Measurements from ENCODE around the gene DLST. TPM values are rescaled to one million over a fixed set of nuclear protein-coding genes. Genes with fewer than 3 reads are reported as not detected.

The DLST gene
- polyA plus RNA-seq, 3 donors = 6.7 to 76.5 (median 7.3) TPM

- no peaks in the 10 kb centered on the region for H3K36me3 ChIP-seq (replicated peaks in 1 of 2; ENCODE audit: control insufficient read depth in 1 of 2, insufficient read depth in 2 of 2, low read length in 2 of 2)
- Mint-ChIP-seq H3K9me3 (peaks cover 0 to 5% (median 1%) of the 10 kb centered on the region in 7 donors), H3K4me1 (peaks cover 61% of the 10 kb centered on the region), H3K27me3 (ENCODE audit: low read depth in 3 of 3) (peaks cover 1 to 6% (median 2%) of the 10 kb centered on the region in 3 donors), H3K4me3 (no peak overlapping the region), H3K36me3 (no peaks in the 10 kb centered on the region), H3K27ac (peak overlapping the region; percentile 54 to 97 (median 96))
- H3K4me3 ChIP-seq (replicated peaks in 1 of 3; ENCODE audit: low read depth in 2 of 3, low read length in 3 of 3) = no peak overlapping the region
- no peaks in the 10 kb centered on the region for H3K9me3 ChIP-seq (replicated peaks in 1 of 2; ENCODE audit: control insufficient read depth in 1 of 2, insufficient read depth in 1 of 2, low read length in 2 of 2)
- H3K27ac ChIP-seq (ENCODE audit: low read depth in 1 of 2, low read length in 2 of 2) = peak overlapping the region; percentile 84 to 92
- no peaks in the 10 kb centered on the region for H3K27me3 ChIP-seq (ENCODE audit: control insufficient read depth in 2 of 2, insufficient read depth in 2 of 2, low read length in 2 of 2)
- no peaks in the 10 kb centered on the region for H4K20me1 ChIP-seq (ENCODE audit: insufficient read depth, low read length)
- intact Hi-C loops (cut with micrococcal nuclease) = no loop called here
- peak in 2 of 3 donors; percentile 32 to 43 for DNase-seq
- no peak overlapping the region for H2AFZ ChIP-seq (ENCODE audit: insufficient read depth, low read depth, low read length, poor library complexity, severe bottlenecking)
- no peaks in the 10 kb centered on the region for H3K79me2 ChIP-seq (ENCODE audit: insufficient read depth, low read length)
- WGBS (ENCODE audit: insufficient coverage) = 80% methylated on average over 6 of the region's 10 CpGs
- H3K9ac ChIP-seq (ENCODE audit: insufficient read depth, low read length, poor library complexity, severe bottlenecking) = no peak overlapping the region
- H3K4me1 ChIP-seq (ENCODE audit: control insufficient read depth in 1 of 2, insufficient read depth in 2 of 2, low read length in 2 of 2) = peaks cover 51 to 52% of the 10 kb centered on the region in 2 donors
- no peak overlapping the region for H3K4me2 ChIP-seq (replicated peaks; ENCODE audit: extremely low read depth, low read length, poor library complexity, severe bottlenecking)
- TF ChIP-seq, protein P1, sequence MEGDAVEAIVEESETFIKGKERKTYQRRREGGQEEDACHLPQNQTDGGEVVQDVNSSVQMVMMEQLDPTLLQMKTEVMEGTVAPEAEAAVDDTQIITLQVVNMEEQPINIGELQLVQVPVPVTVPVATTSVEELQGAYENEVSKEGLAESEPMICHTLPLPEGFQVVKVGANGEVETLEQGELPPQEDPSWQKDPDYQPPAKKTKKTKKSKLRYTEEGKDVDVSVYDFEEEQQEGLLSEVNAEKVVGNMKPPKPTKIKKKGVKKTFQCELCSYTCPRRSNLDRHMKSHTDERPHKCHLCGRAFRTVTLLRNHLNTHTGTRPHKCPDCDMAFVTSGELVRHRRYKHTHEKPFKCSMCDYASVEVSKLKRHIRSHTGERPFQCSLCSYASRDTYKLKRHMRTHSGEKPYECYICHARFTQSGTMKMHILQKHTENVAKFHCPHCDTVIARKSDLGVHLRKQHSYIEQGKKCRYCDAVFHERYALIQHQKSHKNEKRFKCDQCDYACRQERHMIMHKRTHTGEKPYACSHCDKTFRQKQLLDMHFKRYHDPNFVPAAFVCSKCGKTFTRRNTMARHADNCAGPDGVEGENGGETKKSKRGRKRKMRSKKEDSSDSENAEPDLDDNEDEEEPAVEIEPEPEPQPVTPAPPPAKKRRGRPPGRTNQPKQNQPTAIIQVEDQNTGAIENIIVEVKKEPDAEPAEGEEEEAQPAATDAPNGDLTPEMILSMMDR (IDR thresholded peaks at IDR 0.05) = no peak
Measured at GRCh38 chr14:74938531-74939495, 57.1 kb downstream of the DLST start.

GRCh38 chr14:74940956-74941565 is 59.3 kb downstream of the DLST start:
- peaks cover 58% of the 10 kb centered on the region for H3K4me1 Mint-ChIP-seq
- H3K79me2 ChIP-seq (ENCODE audit: insufficient read depth, low read length) = no peaks in the 10 kb centered on the region

More at GRCh38 chr14:74940956-74941565, 59.3 kb downstream of the DLST start:
- H3K4me3 ChIP-seq (replicated peaks in 1 of 3; ENCODE audit: low read depth in 2 of 3, low read length in 3 of 3) = peak overlapping the region in 1 of 3 experiments; percentile 42
- Mint-ChIP-seq H3K4me3 (peak overlapping the region in 1 of 2 donors; percentile 69), H3K27me3 (ENCODE audit: low read depth in 3 of 3) (peaks cover 0 to 6% (median 2%) of the 10 kb centered on the region in 3 donors), H3K9me3 (peaks cover 0 to 5% (median 1%) of the 10 kb centered on the region in 7 donors), H3K27ac (peak overlapping the region; percentile 94 to 97 (median 96)), H3K36me3 (no peaks in the 10 kb centered on the region)
- H3K4me2 ChIP-seq (replicated peaks; ENCODE audit: extremely low read depth, low read length, poor library complexity, severe bottlenecking) = peak overlapping the region; percentile 69
- H3K9ac ChIP-seq (ENCODE audit: insufficient read depth, low read length, poor library complexity, severe bottlenecking) = peak overlapping the region; percentile 41
- DNase-seq = no peak
- no peaks in the 10 kb centered on the region for H4K20me1 ChIP-seq (ENCODE audit: insufficient read depth, low read length)
- H3K36me3 ChIP-seq (replicated peaks in 1 of 2; ENCODE audit: control insufficient read depth in 1 of 2, insufficient read depth in 2 of 2, low read length in 2 of 2) = no peaks in the 10 kb centered on the region
- intact Hi-C loops (cut with micrococcal nuclease) = loop anchor here in 1 of 2 donors (10.0 kb wide), 1 partner anchor 124 kb away; the partner anchor contains the start of genes ACYP1 and ZC2HC1C
- TF ChIP-seq, protein P1 (IDR thresholded peaks at IDR 0.05) = no peak
- H3K4me1 ChIP-seq (ENCODE audit: control insufficient read depth in 1 of 2, insufficient read depth in 2 of 2, low read length in 2 of 2) = peaks cover 51 to 55% of the 10 kb centered on the region in 2 donors
- peak overlapping the region; percentile 84 for H2AFZ ChIP-seq (ENCODE audit: insufficient read depth, low read depth, low read length, poor library complexity, severe bottlenecking)
- no peaks in the 10 kb centered on the region for H3K9me3 ChIP-seq (replicated peaks in 1 of 2; ENCODE audit: control insufficient read depth in 1 of 2, insufficient read depth in 1 of 2, low read length in 2 of 2)
- peak overlapping the region; percentile 84 to 92 for H3K27ac ChIP-seq (ENCODE audit: low read depth in 1 of 2, low read length in 2 of 2)
- 81% methylated on average over 9 of the region's 18 CpGs for WGBS (ENCODE audit: insufficient coverage)
- H3K27me3 ChIP-seq (ENCODE audit: control insufficient read depth in 2 of 2, insufficient read depth in 2 of 2, low read length in 2 of 2) = no peaks in the 10 kb centered on the region
